GM18951 (cell line): ENCODE measurements around the gene THYN1.

Source experiments
- POLR2A ChIP-seq: IDR thresholded peaks from 4 replicates; pipeline ENCODE4 v1.6.1; 2011; ENCODE audit warnings: mild to moderate bottlenecking; ENCODE audit not compliant: insufficient read length, insufficient read depth; ENCODE audit errors: extremely low read depth
- in situ Hi-C: fragments of 300-500 bp; cut with MboI; formaldehyde crosslinking; loops from one replicate; pipeline ENCODE4 v1.12.0; 2022; ENCODE audit warnings: low sequenced_read_pairs, mixed read lengths, inconsistent platforms; ENCODE audit not compliant: unreplicated experiment

THYN1 gene

DNA sequence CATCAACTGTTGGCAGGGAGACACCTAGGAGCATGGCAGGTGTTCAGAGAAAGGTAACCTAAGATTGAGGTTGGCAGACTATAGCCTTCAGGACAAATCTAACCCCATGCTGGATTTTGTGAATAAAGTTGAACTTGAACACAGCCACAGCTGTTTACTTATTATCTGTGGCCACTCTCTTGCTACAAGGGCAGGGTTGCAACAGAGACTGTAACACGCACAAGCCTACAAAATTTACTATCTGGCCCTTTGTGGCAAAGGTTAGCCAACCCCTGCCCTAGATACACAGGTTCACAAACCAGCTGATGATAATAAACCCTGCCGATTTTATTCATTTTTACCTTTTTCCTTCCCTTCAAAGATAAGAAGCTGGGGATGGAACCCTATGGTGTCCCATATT lies 2.5 kb downstream of the THYN1 start:
- no peak for TF ChIP-seq POLR2A
- in situ Hi-C loops = no loop called here

DNA sequence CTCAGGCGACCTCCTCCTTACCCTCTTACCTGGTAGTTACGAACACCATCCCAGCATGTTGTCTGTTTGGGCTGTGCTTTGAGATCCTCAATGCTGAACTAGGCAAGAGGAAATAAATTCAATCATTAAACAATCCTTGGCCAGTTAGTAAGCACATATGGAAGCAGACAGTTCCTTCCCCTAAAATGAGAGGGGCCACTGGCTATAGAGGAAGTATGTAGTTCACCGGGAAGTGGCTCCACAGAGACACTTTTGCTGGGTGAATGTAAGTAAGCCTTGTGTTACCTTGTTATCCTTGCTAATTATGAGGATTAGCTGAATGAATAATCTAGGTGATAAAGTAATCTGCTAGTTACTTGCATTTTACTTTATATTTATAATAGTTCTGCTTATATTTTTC lies 2.9 kb downstream of the THYN1 start:
- TF ChIP-seq POLR2A = no peak
- in situ Hi-C loops = no loop called here

DNA sequence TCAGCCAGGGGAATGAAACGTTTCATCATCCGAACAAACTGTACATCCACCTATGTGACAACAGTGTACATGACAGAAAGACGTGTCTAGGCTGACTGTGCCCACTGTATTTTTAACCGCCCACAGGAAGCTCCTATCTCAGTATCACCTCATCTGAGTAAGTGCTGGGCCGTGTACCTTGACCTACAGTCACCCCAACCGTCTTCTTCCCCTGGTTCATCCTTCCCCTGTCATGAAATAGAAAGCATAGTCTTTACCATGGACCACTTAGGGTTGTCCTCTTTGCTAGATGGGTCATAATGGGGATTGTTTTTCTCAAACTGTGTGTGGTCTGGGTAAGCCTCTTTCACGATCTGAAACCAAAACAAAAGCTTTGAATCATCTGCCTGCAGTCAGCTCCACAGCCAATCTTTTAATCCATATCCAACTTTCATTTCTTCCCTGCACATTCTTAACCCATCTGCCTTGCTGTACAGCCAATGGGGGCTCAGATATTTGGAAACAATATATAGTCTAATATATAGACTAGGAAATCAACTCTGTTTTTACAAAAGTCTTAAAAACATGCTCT lies 4.2 kb downstream of the THYN1 start:
- no peak for TF ChIP-seq POLR2A
- in situ Hi-C loops = no loop called here

DNA sequence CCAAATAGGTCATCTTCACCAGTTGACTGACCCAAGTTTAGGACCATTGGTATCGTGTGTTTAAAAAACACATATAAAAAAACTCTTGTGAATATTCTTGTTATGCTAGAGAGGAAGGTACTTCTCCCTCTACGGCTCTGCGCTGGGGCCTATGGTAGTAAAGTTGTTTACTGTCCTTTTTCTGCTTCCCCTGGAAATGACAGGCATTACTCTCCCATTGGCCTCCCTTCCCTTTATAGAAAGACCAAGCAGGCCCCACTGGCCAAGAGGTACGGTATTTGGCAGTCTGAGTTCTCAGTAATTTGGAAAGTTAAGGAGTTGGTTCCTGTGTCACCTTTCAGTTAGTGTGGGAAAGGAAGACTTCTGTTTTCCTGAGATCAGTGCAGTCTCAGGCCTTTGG lies 6.5 kb downstream of the THYN1 start:
- no peak for TF ChIP-seq POLR2A
- in situ Hi-C loops = no loop called here

GRCh38 chr11:134246100-134246499 lies 7.1 kb downstream of the THYN1 start:
- in situ Hi-C loops = no loop called here

GRCh38 chr11:134245434-134245833 lies 7.7 kb downstream of the THYN1 start:
- in situ Hi-C loops = no loop called here
- no peak for TF ChIP-seq POLR2A

More at GRCh38 chr11:134246100-134246499, 7.1 kb downstream of the THYN1 start:
- TF ChIP-seq POLR2A = no peak

DNA sequence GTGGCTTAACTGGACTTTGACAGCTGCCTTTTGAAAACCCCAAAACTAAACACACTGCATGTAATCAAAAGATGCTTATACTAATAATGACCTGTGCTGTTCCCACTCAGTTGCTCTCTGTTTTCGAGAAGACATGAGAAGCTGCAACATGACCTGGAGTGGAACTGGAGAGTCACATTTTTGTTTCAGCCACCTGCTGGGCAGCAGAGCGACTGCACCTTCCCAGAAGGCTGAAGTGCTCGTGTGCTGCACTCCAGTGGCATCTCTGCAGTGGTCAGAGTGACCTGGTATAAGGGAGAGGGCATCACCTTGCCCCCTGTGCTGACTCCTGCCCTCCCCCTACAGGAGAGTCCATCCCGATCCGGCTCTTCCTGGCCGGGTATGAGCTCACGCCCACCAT lies 8.6 kb downstream of the THYN1 start:
- in situ Hi-C loops = no loop called here

DNA sequence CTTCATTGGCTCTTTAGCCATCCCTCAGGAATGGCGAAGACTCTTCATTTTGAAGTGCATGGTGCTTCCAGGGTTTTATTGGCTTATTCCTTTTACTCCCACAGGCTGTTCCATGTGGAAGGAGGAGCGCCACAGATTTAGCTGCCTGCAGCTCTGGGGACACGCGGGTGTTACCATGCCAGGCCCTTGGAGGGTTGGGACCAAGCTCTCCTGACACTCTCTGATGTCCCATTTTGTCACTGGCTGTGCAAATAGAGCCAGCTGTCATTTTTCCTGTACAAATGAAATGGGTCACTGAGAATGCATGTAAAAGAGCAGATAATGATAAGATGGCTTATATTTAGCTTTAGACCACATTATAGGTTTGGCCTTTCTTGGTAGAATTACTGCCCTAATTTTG lies 9.2 kb downstream of the THYN1 start:
- TF ChIP-seq POLR2A = no peak
- in situ Hi-C loops = no loop called here

More for the DNA sequence above, 8.6 kb downstream of the THYN1 start:
- no peak for TF ChIP-seq POLR2A

- in situ Hi-C loops = no loop called here
- TF ChIP-seq POLR2A = no peak
Measured at GRCh38 chr11:134242376-134242775, 10.8 kb downstream of the THYN1 start.

DNA sequence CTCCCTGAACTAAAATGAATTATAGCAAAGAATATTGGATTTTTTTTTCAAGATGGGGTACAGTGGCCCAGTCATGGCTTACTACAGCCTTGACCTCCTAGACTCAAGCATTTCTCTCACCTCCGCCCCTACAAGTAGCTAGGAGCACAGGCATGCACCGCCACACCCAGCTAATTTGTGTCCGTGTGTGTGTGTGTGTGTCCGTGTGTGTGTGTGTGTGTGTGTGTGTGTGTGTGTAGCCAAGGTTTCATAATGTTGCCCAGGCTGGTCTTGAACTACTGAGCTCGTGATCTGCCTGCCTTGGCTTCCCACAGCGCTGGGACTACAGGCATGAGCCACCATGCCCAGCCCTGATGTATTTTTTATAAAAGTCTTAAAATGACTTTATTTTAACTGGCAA lies 12.6 kb downstream of the THYN1 start:
- in situ Hi-C loops = no loop called here

DNA sequence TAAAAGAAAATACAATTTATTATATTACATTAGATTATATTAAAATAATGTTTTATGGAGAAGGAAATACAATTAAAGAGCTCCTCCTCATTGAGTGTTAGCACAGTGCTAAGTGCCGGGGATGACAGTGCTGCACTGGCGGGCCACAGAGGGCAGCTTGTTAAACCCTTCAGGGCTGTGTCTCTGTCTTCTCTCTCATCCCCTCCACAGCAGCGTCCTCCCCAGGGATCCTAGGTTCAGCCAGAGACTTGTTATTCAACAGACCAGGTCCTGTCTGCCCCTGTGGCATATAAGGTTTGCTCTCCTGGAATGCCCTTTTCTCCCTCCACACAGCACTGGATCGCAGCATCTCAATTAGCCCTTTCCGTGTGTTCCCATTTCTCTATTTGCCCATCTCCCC lies 14.2 kb downstream of the THYN1 start:
- TF ChIP-seq POLR2A = no peak
- in situ Hi-C loops = no loop called here

More for the DNA sequence above, 12.6 kb downstream of the THYN1 start:
- TF ChIP-seq POLR2A = no peak

DNA sequence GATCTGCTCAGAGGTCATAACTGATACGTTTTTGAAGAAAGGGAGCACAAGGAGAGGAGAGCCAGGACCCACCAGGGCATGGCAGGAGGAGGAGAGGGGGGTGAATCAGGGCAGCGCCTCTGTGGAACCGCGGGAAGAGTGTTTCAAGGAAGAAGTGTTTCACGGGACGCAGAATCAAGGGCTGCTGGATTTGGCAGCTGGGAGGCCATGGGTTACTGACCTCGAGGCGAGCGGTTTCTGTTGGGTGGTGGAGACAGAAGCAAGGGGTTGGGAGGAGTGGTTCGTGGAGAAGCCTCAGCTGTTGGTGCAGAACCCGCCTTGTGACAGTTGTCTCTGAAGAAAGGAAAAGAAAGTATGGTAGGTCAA lies 15.6 kb downstream of the THYN1 start:
- in situ Hi-C loops = no loop called here
- TF ChIP-seq POLR2A = no peak

GRCh38 chr11:134236834-134237556 lies 16.2 kb downstream of the THYN1 start:
- in situ Hi-C loops = no loop called here
- no peak for TF ChIP-seq POLR2A

DNA sequence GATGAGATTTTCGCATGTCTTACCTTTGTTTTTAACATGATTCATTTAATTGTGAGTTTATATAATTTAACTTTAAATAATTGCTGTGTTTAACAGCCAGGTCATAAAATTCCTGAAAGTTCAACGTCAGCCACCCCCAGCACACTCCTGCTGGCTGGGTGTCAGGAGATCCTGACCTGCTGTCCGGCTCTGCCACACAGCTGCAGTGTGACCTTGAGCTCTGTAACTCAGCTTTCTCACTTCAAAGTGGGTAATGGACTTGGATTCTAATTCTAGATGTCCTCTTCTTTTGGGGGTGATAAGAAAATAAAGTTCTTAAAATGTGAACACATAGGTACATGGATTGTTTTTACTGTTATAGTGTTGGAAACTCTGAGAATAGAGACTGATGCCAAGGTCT lies 17.8 kb downstream of the THYN1 start:
- no peak for TF ChIP-seq POLR2A
- in situ Hi-C loops = no loop called here

DNA sequence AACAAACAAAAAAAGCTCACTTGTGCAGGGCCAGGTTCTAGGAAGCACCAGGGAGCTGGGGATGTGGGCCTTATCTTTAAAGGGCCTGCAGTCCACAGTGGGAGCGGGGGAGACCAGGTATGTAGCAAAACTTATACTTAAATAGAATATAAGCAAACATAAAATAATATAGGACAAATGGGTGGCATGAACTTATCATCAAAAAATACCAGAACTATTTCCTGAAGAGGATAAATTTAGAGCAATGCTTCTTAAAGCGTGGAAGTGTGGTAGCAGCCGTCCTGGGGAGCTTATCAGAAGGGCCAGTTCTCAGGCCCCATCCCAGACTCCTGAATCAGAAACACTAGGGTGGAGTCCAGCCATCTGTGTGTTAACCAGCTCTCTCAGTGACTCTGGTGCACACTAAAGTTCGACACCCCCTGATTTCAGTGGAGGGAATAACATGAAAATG lies 19.4 kb downstream of the THYN1 start:
- no peak for TF ChIP-seq POLR2A
- in situ Hi-C loops = no loop called here
